WI38 (cell line): Measurements from ENCODE around the gene TJP3.

Experiments used
- H3K4me3 ChIP-seq: 2 replicates; pipeline ENCODE4 v1.5.1; 2011; ENCODE audit warnings: low read depth, mild to moderate bottlenecking, control low read depth, low read length
- TF ChIP-seq, protein P1 (sequence below): IDR thresholded peaks from 2 replicates; pipeline ENCODE4 v1.5.1; 2012; ENCODE audit warnings: low read depth, mild to moderate bottlenecking, control low read depth, low read length

TJP3 gene, protein sequence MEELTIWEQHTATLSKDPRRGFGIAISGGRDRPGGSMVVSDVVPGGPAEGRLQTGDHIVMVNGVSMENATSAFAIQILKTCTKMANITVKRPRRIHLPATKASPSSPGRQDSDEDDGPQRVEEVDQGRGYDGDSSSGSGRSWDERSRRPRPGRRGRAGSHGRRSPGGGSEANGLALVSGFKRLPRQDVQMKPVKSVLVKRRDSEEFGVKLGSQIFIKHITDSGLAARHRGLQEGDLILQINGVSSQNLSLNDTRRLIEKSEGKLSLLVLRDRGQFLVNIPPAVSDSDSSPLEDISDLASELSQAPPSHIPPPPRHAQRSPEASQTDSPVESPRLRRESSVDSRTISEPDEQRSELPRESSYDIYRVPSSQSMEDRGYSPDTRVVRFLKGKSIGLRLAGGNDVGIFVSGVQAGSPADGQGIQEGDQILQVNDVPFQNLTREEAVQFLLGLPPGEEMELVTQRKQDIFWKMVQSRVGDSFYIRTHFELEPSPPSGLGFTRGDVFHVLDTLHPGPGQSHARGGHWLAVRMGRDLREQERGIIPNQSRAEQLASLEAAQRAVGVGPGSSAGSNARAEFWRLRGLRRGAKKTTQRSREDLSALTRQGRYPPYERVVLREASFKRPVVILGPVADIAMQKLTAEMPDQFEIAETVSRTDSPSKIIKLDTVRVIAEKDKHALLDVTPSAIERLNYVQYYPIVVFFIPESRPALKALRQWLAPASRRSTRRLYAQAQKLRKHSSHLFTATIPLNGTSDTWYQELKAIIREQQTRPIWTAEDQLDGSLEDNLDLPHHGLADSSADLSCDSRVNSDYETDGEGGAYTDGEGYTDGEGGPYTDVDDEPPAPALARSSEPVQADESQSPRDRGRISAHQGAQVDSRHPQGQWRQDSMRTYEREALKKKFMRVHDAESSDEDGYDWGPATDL

GRCh38 chr19:3708207-3708931 lies at the start of gene TJP3:
Gene TJP3 (plus strand): TSS chr19:3708384. CDS start chr19:3728433, 20,049 bp downstream.
- H3K4me3 ChIP-seq, result no peak within 1 kb of the TSS
- TF ChIP-seq, protein P1, sequence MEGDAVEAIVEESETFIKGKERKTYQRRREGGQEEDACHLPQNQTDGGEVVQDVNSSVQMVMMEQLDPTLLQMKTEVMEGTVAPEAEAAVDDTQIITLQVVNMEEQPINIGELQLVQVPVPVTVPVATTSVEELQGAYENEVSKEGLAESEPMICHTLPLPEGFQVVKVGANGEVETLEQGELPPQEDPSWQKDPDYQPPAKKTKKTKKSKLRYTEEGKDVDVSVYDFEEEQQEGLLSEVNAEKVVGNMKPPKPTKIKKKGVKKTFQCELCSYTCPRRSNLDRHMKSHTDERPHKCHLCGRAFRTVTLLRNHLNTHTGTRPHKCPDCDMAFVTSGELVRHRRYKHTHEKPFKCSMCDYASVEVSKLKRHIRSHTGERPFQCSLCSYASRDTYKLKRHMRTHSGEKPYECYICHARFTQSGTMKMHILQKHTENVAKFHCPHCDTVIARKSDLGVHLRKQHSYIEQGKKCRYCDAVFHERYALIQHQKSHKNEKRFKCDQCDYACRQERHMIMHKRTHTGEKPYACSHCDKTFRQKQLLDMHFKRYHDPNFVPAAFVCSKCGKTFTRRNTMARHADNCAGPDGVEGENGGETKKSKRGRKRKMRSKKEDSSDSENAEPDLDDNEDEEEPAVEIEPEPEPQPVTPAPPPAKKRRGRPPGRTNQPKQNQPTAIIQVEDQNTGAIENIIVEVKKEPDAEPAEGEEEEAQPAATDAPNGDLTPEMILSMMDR, result no peak

GRCh38 chr19:3658870-3659745 lies 49.1 kb upstream of the TJP3 start:
- TF ChIP-seq, protein P1, result no peak
- no peak overlapping the region for H3K4me3 ChIP-seq

GRCh38 chr19:3659746-3660112 lies 48.5 kb upstream of the TJP3 start:
- TF ChIP-seq, protein P1, result no peak
- H3K4me3 ChIP-seq, result no peak overlapping the region

DNA sequence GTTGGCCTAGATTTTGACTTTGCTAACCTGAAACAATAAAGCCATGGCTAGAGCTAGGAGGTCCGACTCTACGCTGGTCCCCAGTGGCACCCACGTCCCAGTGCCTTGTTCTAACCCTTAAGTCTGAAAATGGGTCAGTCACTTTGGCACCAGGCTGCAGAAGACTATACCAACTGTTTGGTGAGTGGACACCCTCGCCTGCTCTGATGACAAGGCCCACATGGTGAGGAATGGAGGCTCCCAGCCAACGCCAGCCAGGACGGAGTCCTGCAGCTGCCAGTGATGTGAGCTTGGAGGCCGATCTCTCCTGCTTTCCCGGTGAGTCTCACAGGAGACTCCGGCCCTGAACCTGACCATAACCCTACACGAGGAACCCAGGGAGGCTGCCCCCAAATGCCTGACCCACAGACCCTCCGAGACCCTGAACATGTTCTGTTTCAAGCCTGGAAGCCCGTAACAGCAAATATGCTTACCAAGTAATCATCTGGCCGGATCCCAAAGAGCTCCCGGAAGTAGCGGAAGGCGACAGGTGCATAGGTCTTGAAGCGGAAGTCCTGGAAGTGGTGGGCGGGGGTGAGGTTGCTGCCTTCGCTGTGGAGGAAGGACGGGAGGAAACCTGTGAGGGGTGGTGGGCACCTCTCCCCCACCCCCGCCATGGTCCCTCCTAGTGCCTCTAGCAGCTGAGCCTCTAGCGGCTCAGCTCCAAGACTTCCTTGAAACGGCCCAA lies 47.5 kb upstream of the TJP3 start:
- TF ChIP-seq, protein P1, result no peak
- no peak overlapping the region for H3K4me3 ChIP-seq

DNA sequence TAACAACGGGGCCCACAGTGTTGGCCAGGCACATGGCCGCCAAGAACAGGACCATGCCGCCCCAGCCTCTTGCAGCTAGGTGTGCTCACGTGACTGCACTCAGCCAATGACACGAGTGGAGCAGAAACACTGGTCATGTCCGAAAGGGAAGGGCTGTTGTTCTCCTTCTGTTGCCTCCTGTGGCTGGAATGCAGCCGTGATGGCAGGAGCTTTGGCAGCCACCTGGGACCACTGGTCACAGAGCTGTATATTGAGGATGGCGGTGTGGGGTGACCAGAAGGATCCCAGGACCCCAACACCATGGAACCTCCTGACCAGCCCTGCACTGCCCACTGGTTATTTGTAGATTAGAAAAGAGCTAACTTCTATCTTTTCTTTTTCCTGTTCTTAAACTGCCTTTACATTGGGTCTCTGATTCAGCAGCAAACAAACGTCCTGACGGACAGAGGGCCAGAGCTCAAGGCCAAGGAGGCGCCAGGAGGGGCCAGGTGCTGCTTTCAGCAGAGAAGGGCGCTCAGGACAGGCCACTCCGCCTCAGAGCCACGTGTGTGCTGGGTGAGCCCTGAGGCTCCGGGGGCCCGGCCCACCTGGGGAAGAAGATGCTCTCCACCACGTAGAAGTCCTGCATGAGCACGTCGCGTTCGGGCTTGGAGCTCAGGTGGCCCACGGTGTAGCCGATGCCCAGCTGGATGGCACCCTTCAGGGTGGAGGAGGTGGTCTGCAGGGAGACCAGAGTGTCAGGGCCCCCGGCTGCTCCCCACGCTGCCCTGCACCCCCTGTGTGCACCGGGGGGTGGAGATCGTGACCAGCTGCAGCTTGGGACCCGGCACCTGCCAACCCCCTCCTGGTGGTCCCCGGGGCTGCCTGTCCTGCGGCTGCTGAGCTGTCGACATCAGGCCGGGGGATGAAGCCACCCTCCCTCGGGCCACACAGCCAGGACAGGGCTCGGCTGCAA lies 46.6 kb upstream of the TJP3 start:
- no peak overlapping the region for H3K4me3 ChIP-seq
- TF ChIP-seq, protein P1, result no peak
